ENCODE measurements around the gene CLN6. TPM values are rescaled to one million over a fixed set of nuclear protein-coding genes. Genes with fewer than 3 reads are reported as not detected.
"Not testable (repeated sequence)": the region's sequence is repeated elsewhere in the genome, so short reads cannot be mapped to it uniquely, and the experiment has no call there.

The CLN6 gene
- total RNA-seq, 1 donor from 2014 or later = 37.5 TPM

DNA sequence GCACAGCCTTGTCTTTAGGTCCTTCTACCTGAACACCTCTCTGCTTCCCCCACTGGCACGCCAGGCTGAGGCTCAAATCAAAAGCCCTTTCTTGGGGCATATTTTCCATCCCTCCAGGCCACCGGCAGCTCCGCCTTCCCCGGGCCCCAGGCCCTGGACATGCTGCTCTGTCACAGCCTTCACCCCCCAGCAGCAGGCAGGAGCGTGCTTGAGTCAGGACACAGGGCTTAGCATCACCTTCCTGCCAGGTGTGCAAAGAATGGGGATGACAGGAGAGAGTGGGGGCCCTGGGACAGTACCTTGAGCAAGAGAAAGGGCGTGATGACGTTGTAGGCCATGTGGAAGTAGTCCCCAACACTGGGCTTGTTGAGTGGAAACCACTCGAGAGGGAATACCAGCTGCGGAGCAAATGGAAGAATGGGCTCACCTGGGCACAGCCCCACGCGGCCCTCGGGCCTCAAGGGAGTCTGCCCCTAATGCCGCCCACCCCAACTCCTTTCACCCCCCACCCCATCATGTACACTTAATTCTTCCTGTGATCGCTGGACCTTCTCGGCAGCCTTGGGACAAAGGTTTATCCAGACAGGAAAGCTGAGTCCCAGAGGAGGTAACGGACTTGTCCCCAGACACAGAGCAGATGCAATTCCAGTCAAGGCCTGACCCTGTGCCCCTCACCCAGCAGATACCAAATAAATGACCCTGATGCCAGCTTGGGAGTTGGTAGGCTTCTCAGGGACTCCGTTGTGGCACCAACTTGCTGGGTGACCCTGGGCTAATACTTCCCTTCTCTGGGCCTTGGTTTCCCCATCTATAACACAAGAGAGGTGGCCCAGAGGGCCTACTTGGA lies 15.3 kb downstream of the CLN6 start:
- ChIA-PET CTCF (no interaction called here), POLR2A (interaction anchor here (0.6 kb wide), 1 partner anchor 1655 kb away, joined by 8 read pairs; no protein-coding TSS in a partner anchor)
- intact Hi-C loops (cut with micrococcal nuclease) = no loop called here
- ATAC-seq (ENCODE audit: low read depth) (no peak), DNase-seq (no peak)
- H3K27me3 Mint-ChIP-seq = no peaks in the 10 kb centered on the region
- no peak overlapping the region for H3K27ac Mint-ChIP-seq
- H3K4me3 Mint-ChIP-seq = no peak overlapping the region
- TF ChIP-seq, protein P1, sequence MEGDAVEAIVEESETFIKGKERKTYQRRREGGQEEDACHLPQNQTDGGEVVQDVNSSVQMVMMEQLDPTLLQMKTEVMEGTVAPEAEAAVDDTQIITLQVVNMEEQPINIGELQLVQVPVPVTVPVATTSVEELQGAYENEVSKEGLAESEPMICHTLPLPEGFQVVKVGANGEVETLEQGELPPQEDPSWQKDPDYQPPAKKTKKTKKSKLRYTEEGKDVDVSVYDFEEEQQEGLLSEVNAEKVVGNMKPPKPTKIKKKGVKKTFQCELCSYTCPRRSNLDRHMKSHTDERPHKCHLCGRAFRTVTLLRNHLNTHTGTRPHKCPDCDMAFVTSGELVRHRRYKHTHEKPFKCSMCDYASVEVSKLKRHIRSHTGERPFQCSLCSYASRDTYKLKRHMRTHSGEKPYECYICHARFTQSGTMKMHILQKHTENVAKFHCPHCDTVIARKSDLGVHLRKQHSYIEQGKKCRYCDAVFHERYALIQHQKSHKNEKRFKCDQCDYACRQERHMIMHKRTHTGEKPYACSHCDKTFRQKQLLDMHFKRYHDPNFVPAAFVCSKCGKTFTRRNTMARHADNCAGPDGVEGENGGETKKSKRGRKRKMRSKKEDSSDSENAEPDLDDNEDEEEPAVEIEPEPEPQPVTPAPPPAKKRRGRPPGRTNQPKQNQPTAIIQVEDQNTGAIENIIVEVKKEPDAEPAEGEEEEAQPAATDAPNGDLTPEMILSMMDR (IDR thresholded peaks at IDR 0.05) = no peak
- H3K9me3 Mint-ChIP-seq = no peaks in the 10 kb centered on the region
- H3K4me1 Mint-ChIP-seq = peaks cover 17% of the 10 kb centered on the region
- H3K36me3 Mint-ChIP-seq (ENCODE audit: low read depth) = peaks cover 34% of the 10 kb centered on the region

DNA sequence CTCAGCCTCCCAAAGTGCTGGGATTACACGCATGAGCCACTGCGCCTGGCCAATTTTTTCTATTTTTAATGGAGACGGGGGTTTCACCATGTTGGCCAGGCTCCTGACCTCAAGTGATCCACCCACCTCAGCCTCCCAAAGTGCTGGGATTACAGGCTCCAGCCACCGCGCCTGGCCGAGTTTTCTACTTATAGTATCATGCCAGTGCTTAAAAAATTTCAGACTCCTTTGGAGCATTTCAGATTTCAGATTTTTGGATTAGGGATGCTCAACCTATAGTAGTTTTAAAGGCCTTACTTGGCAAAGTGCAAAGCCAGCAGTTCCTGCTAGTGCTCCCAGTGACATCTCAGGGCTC lies 16.1 kb downstream of the CLN6 start:
- CTCF ChIA-PET; intact Hi-C loops (cut with micrococcal nuclease); H3K9me3 Mint-ChIP-seq; ATAC-seq (ENCODE audit: low read depth); H3K4me3 Mint-ChIP-seq; POLR2A ChIA-PET; DNase-seq; H3K27ac Mint-ChIP-seq; H3K27me3 Mint-ChIP-seq: not testable (repeated sequence)
- peaks cover 25% of the 10 kb centered on the region for H3K4me1 Mint-ChIP-seq
- H3K36me3 Mint-ChIP-seq (ENCODE audit: low read depth) = peaks cover 31% of the 10 kb centered on the region

DNA sequence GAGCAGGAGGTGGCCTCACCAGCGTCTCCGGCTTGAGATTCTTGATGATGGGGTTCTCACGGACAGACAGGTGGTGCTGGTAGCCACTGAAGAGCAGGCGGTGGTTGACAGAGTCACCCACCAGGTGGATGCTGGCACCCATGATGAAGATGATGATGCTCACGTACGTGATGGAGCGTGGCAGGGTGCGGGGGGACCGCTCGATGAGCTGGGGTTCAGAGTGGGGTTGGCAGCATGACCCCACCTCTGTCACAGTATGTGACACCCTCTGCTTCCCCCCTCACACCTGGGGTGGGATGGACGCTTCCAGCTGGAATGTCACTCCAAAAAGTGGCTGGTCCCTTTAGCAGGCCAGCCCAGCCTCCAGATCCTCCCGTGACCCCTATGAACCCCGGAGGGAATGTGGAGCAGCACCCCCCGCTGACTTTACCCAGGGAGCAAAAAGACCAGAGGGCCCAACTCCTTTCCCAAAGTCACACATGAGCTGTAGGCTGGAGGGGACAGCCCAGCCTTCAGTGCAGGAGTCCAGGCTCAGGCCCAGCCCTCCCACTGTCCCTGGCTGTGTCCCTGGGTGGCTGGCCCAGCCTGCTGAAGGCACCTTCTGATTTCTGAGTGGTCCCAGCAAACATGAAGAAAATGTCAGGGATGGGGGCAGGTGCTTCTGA lies 17.7 kb downstream of the CLN6 start:
- Mint-ChIP-seq H3K36me3 (ENCODE audit: low read depth) (peaks cover 22% of the 10 kb centered on the region), H3K27ac (no peak overlapping the region), H3K4me3 (no peak overlapping the region), H3K9me3 (no peaks in the 10 kb centered on the region), H3K27me3 (no peaks in the 10 kb centered on the region), H3K4me1 (peaks cover 31% of the 10 kb centered on the region)
- DNase-seq = no peak
- TF ChIP-seq, protein P1 (IDR thresholded peaks at IDR 0.05) = no peak
- ChIA-PET CTCF (interaction anchor here (0.7 kb wide), 1 partner anchor 358 kb away, joined by 4 read pairs; no protein-coding TSS in a partner anchor), POLR2A (interaction anchor here (0.5 kb wide), 1 partner anchor 12 kb away, joined by 12 read pairs; no protein-coding TSS in a partner anchor)
- ATAC-seq (ENCODE audit: low read depth) = no peak
- intact Hi-C loops (cut with micrococcal nuclease) = no loop called here

DNA sequence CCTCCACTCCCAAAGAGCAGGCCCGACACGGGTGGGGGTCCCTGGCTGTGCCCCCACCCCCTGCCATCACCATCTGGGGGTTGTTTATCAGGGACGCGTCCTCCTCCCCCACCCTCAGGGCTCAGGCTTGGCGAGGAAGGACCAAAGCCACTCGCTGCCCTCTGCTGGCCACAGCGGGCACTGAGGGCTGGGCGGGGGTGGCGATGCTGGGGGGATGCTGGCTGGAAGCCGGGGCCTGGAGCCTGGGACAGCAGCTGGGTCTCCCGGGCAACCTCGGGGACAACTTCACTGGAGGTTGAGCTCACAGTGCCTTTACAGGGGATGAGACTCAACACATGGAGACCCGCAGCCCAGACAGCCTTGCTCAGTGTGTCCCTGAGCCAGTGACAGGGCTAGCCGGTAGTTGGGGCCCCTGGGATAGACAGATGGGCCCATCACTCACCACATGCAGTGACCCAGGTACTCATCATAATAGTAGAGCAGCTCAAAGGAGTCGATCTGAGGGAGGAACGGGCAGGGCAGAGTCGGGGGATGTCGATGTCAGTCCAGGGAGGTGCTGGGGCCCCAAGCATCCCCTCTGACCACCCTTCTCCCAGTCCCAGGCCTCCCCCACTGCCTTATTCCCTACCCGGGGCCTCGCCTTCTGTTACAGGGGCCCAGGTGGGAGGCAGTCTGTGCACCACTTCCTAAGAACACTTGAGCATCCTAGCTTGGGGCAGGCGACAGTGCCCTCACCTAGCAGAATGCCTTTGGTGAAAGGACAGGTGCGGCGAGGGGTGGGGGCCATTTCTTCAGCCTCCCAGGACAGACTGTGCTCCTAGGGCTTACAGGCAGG lies 18.5 kb downstream of the CLN6 start:
- H3K4me3 Mint-ChIP-seq = no peak overlapping the region
- POLR2A ChIA-PET = interaction anchor here (0.5 to 1.4 kb wide), 3 partner anchors 13 to 157 kb away, joined by 3 to 12 read pairs (median 5); partner anchors contain the start of gene PIAS1

DNA sequence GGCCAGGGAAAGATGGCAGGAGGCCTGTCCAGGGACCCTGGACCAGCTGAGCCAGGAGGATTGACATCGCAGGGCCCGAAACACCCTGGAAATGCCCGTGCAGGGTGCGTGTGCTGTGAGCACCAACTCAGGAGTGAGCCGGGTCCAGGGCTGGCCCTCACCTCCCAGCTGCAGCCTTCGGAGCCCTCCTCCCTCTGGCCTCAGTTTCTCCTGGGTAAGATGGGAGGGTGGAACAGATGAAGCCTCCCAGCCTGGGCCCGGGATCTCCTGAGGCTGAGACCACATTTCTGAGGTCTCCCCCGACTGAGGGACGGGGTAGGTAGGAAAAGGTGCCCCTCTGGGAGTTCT lies 19.1 kb downstream of the CLN6 start:
- ChIA-PET CTCF (interaction anchor here (0.7 to 1.4 kb wide), 3 partner anchors 10 to 1086 kb away, joined by 3 to 5 read pairs (median 4); no protein-coding TSS in a partner anchor), POLR2A (interaction anchor here (1.3 to 1.4 kb wide), 2 partner anchors 20 to 156 kb away, joined by 3 to 5 read pairs; partner anchors contain the start of gene PIAS1)
- peaks cover 34% of the 10 kb centered on the region for H3K4me1 Mint-ChIP-seq
- H3K9me3 Mint-ChIP-seq = no peaks in the 10 kb centered on the region
- H3K4me3 Mint-ChIP-seq = no peak overlapping the region
- TF ChIP-seq, protein P1 (IDR thresholded peaks at IDR 0.05) = no peak
- H3K27ac Mint-ChIP-seq = no peak overlapping the region
- intact Hi-C loops (cut with micrococcal nuclease) = loop anchor here (1.0 kb wide), 1 partner anchor 347 kb away; no protein-coding TSS in a partner anchor
- ATAC-seq (ENCODE audit: low read depth) = no peak
- H3K36me3 Mint-ChIP-seq (ENCODE audit: low read depth) = peaks cover 13% of the 10 kb centered on the region
- DNase-seq = no peak
- H3K27me3 Mint-ChIP-seq = no peaks in the 10 kb centered on the region

More for the DNA sequence above, 18.5 kb downstream of the CLN6 start:
- peaks cover 14% of the 10 kb centered on the region for H3K36me3 Mint-ChIP-seq (ENCODE audit: low read depth)
- H3K9me3 Mint-ChIP-seq = no peaks in the 10 kb centered on the region
- peaks cover 32% of the 10 kb centered on the region for H3K4me1 Mint-ChIP-seq
- TF ChIP-seq, protein P1 (IDR thresholded peaks at IDR 0.05) = no peak
- no peak overlapping the region for H3K27ac Mint-ChIP-seq
- CTCF ChIA-PET = interaction anchor here (0.7 to 1.4 kb wide), 3 partner anchors 9 to 1087 kb away, joined by 3 to 5 read pairs (median 4); no protein-coding TSS in a partner anchor
- peak; percentile 49 for DNase-seq
- peak; percentile 49 for ATAC-seq (ENCODE audit: low read depth)
- intact Hi-C loops (cut with micrococcal nuclease) = loop anchor here (1.0 kb wide), 1 partner anchor 348 kb away; no protein-coding TSS in a partner anchor
- H3K27me3 Mint-ChIP-seq = no peaks in the 10 kb centered on the region

Measured in activated B cell treated with CpG ODN at 0.5 μM for 24 hours (primary cell).